Skin epidermis (tissue), 12 donors: Measurements from ENCODE around the gene INPP4A.
"Not testable (repeated sequence)": the region's sequence is repeated elsewhere in the genome, so short reads cannot be mapped to it uniquely, and the experiment has no call there.

ENCODE experiments used
- H3K27ac ChIP-seq, 21 experiments: fragments of 200-600 bp; sonication (generic) in 11 of 21; one replicate each; pipeline ENCODE4 v1.5.0; 2020; ENCODE audit warnings: mild to moderate bottlenecking in 3 of 21, inconsistent platforms in 2 of 21, moderate library complexity in 2 of 21
- H3K4me3 ChIP-seq, 7 experiments: fragments of 200-600 bp; sonication (generic) in 2 of 7; one replicate each; pipeline ENCODE4 v1.5.0; 2020; ENCODE audit warnings: inconsistent platforms in 2 of 7, mild to moderate bottlenecking in 2 of 7, moderate library complexity in 1 of 7

INPP4A gene

GRCh38 chr2:98434492-98434891 is 10.2 kb upstream of the INPP4A start:
- no peak overlapping the region for H3K4me3 ChIP-seq
- no peak overlapping the region for H3K27ac ChIP-seq

GRCh38 chr2:98435670-98436069 is 9.0 kb upstream of the INPP4A start:
- H3K4me3 ChIP-seq, H3K27ac ChIP-seq: not testable (repeated sequence)

GRCh38 chr2:98436734-98437133 is 7.9 kb upstream of the INPP4A start:
- Histone ChIP-seq H3K4me3 (no peak overlapping the region), H3K27ac (no peak overlapping the region)

DNA sequence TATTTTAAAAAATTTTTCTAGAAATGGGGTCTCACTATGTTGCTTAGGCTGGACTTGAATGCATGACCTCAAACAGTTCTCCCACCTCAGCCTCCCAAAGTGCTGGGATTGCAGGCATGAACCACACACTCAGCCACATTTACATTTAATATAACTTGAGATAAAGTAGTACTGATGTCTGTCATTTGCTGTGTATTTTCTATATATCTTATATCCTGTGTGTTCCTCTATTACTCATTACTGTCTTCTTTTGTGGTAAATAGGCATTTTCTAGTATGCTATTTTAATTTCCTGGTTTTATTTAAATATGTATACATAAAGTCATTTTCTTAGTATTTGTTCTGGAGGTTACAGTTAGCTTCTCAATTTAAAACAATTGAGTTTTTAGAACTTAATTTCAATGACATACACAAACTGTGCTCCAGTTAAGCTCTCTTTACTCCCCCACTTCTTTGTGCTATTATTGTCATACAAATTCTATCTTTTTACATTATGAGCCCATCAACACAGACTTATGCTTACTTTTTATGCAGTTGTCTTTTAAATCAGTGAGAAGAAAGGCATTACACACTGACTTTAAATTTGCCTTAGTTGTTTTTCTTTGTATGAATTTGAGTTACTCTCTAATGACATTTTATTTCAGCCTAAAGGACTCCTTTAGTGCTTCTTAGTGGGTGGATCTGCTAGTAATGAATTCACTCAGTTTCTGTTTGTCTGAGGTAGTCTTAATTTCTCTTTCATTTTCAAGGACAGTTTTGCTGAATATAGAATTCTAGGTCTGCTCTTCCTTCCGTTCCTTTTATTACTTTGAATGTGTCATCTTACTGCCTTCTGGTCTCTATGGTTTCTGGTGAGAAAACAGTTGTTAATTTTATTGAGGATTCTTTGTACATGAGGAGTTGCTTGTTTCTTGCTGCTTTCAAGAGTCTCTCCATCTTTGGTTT is 6.2 kb upstream of the INPP4A start:
- Histone ChIP-seq H3K27ac (no peak overlapping the region), H3K4me3 (no peak overlapping the region)

- no peak overlapping the region for H3K27ac ChIP-seq
- H3K4me3 ChIP-seq, result no peak overlapping the region
Measured at GRCh38 chr2:98441706-98442450, 2.8 kb upstream of the INPP4A start.

GRCh38 chr2:98442488-98442887 is 2.2 kb upstream of the INPP4A start:
- Histone ChIP-seq H3K27ac (no peak overlapping the region), H3K4me3 (no peak overlapping the region)

DNA sequence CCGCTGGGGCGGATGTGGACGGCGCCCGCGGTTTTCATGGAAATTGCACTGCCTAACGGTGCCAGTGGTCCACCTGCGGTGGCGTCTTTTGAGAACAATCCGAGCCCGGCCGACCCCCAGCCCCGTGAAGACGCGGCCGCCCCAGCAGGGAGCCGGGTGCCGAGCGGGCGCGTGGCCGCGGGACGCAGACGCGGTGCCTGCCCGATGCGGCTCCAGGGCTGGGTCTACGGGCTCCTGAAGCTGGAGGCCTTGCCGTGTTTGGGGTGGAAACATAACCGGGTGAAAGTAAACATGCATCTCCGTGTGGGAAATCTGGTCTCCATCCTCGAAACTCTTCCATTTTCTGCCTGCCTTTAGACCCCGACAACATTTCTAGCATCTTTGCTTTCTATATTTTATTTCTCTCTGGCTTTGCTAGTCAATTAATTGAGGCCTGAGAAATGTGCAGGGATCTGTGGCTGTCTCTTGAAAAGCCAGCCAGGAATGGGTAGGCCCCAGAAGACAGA is 572 bp downstream of the INPP4A start:
- Histone ChIP-seq H3K4me3 (peak overlapping the region; percentile 59 to 88 (median 78)), H3K27ac (peak overlapping the region; percentile 23 to 90 (median 80))

DNA sequence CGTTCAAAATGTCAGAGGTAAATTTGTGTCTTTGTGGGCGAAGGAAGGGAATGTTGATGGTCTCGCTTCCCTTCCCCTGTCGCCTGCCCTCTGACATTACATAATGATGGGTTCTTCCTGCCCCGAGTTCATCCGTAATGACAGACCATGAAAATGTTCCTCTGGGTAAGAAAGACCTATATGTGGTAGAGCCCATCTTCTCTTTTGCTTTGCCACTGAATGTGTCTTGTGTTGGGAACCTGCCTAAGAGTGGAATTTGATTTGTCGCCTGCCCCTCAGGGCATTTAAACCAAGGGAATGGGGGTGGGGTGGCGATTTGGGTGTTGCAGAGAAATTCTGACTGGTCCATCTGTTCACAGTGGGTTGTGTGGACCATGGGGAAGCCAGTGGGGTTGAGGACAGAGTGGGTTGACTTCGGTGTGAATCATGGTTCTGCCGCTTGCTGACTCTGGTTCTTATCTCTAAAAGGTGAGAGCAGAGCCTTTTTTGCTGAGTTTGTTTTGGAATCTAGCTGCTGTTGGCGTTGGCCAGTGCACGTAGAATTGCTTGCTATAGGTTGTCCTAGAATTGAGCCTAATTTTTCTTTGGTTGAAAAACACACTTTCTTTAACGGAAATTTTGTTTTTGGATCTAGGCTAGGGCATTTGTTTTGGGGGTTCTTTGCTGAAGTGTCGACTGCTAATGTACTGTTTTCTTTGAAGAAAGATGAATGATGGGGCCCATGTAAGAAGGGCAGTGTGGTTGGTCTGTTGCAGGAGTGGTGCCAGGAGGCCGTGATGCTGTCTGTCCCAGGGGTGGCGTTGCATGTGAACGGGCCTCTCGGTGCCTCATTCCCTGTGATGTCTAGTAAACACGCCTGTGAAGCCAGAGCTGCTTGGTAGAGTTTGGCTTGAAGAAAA is 1.3 kb downstream of the INPP4A start:
- Histone ChIP-seq H3K4me3 (peak overlapping the region; percentile 59 to 88 (median 78)), H3K27ac (peak overlapping the region in 17 of 21 experiments; percentile 67 to 90 (median 83))

- H3K27ac ChIP-seq, result peak overlapping the region in 3 of 21 experiments; percentile 47 to 86 (median 84)
- H3K4me3 ChIP-seq, result peak overlapping the region in 1 of 7 experiments; percentile 80
Measured at GRCh38 chr2:98446850-98447249, 2.2 kb downstream of the INPP4A start.

- Histone ChIP-seq H3K4me3 (no peak overlapping the region), H3K27ac (peak overlapping the region in 1 of 21 experiments; percentile 31)
Measured at GRCh38 chr2:98448441-98449145, 3.9 kb downstream of the INPP4A start.

GRCh38 chr2:98452396-98453027 is 7.9 kb downstream of the INPP4A start:
- Histone ChIP-seq H3K4me3 (no peak overlapping the region), H3K27ac (no peak overlapping the region)

GRCh38 chr2:98453083-98453482 is 8.4 kb downstream of the INPP4A start:
- H3K4me3 ChIP-seq, result no peak overlapping the region
- no peak overlapping the region for H3K27ac ChIP-seq

DNA sequence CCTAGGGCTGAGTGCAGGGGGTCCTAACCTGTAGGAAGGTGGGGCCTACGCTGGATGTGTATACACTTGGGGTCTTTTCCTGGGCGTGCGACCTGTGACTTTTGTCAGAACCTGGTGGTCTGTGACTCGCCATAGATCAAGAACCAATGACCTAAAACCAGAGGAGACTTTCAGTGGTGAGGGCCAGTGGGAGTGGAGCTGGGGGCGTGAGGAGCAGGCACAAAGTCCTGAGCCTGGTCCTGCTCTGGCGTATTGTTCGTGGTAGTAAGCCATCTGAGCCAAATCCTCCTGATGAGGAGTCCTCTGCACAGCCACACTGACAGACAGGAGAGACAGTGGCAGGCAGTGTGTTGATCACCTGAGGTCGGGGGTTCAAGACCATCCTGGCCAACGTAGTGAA is 8.9 kb downstream of the INPP4A start:
- Histone ChIP-seq H3K27ac (peak overlapping the region in 1 of 21 experiments; percentile 6), H3K4me3 (no peak overlapping the region)

- no peak overlapping the region for H3K4me3 ChIP-seq
- H3K27ac ChIP-seq, result peak overlapping the region in 3 of 21 experiments; percentile 6 to 50 (median 21)
Measured at GRCh38 chr2:98454073-98454472, 9.4 kb downstream of the INPP4A start.

DNA sequence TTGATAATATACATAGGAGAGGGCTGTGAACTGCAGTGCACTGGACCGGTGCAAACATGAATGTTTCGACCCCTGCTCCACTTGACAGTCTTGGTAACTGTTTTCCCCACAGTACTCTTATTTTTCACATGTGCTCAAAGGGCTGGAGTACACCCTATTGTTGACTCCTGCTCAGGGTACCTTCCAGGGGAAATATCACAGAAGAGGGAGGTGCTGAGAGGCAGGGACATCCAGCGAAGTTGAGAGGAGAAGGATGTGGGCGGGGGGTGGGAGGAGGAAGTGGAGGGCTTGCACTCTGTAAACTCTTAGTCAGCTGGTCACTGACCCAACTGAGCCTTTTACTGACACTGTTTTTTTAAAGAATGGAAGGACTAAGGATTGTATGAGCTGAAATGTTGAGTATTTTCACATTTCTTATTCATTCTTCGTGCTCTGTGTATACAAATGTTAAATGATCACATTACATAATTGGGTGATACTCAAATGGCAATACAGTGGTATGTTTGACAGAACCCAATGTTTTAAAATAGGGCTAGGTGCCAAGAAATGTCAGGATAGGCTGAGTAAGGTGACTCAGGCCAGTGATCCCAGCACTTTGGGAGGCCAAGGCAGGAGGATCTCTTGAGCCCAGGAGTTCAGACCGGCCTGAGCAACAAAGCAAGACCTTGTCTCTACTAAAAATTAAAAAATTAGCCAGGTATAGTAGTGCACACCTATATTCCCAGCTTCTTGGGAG is 10.0 kb downstream of the INPP4A start:
- peak overlapping the region in 9 of 21 experiments; percentile 5 to 75 (median 41) for H3K27ac ChIP-seq
- no peak overlapping the region for H3K4me3 ChIP-seq

DNA sequence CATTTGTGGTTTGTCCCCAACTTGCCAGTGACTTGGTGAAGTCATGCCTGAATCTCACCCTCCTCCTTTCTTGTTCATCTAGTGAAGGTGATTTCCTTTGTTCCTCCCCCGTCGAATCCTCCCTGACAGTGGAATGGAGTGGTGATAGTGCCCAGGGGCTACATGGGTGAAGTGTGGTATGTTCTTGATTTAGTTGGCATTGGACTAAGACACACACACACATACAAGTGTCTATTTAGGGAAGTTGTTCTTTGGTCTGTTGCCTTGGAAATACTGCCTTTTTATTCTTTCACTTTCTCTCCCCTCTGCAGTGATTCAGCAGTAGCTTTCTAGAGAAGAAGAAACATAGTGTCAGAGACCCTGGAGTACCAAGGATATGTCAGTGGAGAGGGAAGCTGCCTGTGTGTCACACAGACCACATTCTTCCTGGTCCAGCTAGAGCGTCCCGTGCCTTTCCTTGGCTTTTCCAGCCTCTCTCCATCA is 10.9 kb downstream of the INPP4A start:
- H3K4me3 ChIP-seq, result no peak overlapping the region
- peak overlapping the region in 11 of 21 experiments; percentile 5 to 75 (median 41) for H3K27ac ChIP-seq

DNA sequence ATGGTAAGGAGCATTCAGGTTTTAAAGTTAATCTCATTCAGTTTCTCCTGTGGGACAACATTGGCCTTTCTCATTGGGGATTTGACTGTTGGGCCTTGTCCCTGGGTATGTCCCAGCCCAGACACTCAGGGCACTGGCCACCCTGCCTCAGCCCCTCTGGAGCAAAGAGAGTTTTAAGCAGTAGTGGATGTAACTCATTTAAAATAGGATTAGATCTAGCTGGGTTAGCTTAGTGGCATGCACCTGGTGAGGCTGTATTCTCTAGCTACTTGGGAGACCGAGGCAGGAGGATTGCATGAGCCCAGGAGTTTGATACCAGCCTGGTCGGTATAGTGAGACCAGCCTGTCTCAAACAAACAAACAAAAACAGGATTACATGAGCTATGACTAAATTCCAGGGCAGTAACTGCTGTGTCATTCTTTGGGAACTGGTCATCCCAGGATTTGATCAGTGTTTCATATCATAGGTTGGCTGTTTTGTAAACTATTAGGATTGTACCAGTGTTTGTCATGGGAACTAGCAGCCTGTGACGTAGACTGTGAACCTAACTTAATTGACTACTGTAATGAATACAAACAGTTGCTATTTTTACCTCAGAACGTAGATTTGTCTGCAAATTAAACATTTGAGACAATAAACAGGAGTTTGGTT is 12.5 kb downstream of the INPP4A start:
- peak overlapping the region in 2 of 21 experiments; percentile 20 to 83 for H3K27ac ChIP-seq

More for the DNA sequence above, 12.5 kb downstream of the INPP4A start:
- H3K4me3 ChIP-seq, result no peak overlapping the region
